HG02642 (cell line): ENCODE data around the gene PDIA6.
"Not testable (repeated sequence)": the region's sequence is repeated elsewhere in the genome, so short reads cannot be mapped to it uniquely, and the experiment has no call there.

Source experiments
- ATAC-seq: cut with Tn5 transposase; IDR thresholded peaks from one replicate; pipeline ENCODE4 v1.9.1; 2021; ENCODE audit warnings: mild to moderate bottlenecking; ENCODE audit not compliant: unreplicated experiment, poor library complexity

The PDIA6 gene

DNA sequence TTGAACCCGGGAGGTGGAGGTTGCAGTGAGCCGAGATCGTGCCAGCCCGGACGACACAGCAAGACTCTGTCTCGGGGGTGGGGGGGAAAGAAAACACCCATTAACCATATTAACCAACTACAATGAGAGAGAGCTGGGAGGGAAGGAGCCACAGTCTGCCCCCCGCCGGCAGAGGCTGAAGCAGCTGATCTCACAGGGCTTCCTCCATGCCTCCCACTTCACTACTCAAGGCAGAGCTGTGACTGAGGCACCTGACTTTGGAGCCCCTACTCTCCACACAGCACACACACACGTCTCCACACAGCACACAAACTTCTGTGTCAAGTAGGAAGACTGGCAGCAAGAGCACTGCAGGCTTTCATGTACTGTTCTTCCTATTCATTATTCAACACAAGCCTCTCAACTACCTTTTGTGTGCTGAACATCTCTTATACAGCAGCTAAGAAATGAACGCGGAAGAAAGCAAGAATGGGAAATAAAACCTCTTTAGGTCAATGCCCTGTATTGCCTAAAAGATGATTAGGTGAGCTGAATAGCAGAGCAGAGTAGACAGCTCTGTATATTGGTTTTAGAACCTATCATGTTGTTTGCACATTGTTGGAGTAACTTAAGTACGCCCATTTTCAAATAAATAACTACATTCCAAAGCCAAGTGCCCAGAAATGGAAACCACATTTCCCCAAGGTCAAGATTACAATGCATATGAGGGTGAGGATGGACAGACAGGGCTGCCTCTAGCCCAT is 26.2 kb downstream of the PDIA6 start:
- ATAC-seq = no peak

DNA sequence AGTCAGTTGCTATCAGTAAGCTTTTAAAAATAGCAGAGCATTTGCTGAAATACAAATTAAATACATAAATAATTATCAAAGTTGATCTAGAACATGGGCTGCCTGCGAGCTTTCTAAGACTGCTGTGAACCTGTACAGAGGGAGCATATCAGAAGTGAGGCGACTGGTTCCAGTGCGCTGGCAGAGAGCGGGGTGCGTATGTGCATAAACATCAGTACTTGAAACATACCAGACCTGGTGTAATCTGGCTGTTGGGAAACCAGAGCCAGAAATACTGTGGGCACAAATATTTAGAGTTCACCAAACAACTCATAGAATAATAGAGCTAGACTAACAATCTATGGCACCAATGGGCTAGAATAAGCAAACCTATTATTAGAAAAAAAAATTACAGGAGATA is 27.3 kb downstream of the PDIA6 start:
- no peak for ATAC-seq

- ATAC-seq = no peak
Measured at GRCh38 chr2:10784719-10785118, 27.9 kb downstream of the PDIA6 start.

- no peak for ATAC-seq
Measured at GRCh38 chr2:10783421-10783820, 29.2 kb downstream of the PDIA6 start.

GRCh38 chr2:10781746-10782145 is 30.8 kb downstream of the PDIA6 start:
- ATAC-seq = no peak

GRCh38 chr2:10780821-10781220 is 31.8 kb downstream of the PDIA6 start:
- not testable (repeated sequence) for ATAC-seq

DNA sequence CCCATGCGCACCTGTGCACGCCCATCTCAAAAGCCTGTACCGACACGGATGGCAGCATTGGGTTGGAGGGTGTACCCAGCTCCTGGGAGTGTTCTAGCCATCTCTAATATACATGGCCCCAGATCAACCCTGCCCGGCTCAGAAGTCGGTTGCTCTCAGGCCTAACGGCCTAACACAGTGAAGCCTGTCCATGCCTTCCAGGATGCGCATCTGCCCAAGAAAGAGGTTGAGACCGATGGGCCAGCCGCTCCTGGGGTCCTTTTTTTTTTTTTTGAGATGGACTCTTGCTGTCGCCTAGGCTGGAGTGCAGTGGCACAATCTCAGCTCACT is 32.1 kb downstream of the PDIA6 start:
- ATAC-seq = no peak

DNA sequence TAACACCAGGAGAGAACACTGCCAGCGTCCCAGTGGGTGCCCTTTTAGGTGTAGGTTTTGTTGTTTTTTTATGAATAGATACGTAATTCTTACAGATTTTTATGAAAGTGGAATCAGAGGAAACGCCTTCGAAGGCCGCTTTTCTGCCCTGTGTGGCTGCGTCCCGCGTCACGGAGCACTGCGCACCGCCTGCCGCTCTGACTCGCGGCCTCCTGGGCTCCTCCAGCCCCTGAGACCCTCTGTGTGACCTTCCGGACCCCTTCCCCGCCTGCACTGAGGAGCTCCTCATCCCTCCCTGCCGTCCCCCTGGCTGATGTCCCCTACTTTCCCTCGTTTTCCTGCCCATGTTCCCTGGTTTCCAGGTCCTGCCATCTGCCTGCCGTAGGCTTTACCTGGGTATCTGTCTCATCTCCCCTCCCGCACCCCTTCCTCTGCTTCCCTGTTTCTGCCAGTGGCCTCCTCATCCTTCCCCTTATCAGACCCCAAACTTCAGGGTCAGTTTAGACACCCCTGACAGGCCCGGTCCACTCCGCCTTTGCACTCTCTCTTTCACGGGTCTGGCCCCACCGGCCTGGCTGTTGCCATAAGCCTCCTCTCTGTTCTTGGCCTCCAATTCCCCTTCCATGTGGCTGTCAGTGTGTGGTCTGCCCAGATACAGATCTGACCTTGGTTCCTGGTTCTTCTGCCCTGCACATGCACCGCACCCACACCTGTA is 32.7 kb downstream of the PDIA6 start:
- no peak for ATAC-seq

DNA sequence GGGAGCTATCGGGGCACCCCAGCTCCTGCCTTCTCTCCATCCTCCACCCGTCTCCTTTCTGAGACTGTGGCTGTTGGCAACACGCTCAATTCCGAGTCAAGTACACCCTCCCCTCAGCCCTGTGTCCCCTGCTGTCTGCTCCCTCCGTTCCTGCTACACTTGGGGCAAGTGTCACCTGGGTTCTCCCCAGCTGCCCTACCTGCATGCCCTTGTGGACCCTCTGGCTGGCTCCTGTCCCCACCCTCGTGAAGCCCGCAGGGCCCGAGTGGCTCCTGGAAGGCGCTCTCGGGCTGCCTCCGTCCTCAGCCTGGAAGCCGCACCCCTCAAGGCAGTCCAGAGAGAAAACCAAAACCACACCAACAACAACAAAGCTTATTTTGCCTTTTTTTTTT is 33.9 kb downstream of the PDIA6 start:
- ATAC-seq = no peak

GRCh38 chr2:10777842-10778723 is 34.5 kb downstream of the PDIA6 start:
- ATAC-seq = no peak

DNA sequence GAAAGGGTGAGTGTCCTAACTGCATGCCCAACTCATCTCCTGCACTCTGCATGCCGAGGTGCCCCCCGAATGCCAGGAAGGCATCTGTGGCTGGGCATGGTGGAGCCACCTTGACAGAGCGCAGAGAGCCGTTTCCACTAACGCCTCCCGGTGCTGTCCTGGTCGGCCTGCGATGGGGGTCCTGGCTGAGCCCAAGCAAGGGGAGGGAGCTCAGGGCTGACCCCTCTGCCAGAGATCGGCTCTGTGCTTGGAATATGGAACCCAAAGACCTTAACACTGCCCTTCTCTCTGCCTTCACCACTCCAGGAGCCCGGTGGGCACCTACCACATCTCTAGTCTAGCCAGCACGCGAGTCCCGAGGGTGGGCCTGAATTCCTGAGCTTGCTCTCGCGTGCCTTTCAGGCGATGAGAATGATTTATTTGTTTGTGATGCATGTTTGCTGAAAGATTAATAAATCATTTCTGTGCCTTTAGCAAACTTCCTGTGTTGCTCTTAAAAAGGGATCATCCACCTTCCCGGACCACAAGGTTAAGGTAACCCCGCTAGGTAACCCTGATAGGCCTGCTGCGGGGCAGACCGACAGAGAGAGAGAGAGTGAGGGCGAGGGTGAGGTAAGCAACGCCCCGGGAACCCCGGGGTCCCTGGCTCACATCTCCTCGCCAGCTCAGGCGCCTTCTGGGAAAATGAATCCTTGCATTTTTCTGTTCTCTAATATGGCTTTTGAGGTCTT is 35.3 kb downstream of the PDIA6 start:
- ATAC-seq = no peak

DNA sequence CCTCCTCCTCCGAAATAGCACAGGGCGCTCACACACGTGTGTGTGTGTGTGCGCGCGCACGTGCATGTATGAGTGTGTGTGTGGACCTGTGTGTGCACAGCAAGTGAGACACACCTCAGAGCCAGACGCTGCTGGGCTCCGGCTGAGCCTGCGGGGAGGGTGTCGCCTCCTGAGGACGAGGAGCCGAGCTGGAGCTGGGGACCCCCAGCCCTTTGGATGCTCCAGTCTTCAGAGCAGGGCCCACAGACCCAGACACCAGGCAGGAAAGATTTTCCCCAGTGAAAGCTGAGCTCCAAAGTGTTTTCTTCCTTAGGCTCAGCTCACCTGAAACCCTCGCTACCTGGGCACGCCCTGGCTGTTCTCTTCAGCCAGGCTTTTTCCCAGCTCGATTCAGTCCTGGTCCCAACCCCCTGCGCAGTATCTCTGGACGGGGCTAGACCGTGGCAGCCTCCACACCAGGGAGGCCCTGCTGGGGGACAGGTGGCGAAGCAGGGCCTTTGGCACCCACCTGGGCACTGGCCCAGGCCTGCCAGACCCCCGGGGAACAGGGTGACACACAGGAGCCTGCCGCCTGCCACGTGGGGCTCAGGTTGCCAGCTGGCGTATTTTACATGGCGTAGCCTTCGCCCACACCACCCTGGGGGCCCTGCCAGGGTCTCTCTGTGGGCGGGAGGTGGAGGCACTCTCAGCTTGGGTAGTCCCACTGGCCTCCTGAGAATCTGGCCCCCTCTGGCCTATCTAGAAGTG is 36.2 kb downstream of the PDIA6 start:
- no peak for ATAC-seq

DNA sequence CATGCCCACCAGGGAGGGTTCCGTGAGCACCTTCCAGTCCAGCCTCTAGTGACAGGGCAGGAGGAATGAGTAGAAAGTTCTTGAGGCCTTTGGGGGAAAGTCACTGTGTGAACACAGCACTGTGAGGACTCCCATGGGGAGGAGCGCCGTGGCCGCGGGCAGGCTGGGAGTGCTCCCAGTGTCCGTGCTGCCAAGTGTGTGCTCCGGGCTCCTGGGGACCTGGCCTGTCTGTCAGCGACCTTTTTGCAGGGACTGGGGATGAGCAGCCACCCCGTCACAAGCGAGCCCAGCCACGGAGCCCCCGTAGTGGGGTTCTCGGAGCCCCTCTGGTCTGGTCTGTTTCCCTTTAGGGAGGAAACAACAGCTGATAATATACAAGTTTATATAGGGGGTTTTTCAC is 36.8 kb downstream of the PDIA6 start:
- no peak for ATAC-seq

DNA sequence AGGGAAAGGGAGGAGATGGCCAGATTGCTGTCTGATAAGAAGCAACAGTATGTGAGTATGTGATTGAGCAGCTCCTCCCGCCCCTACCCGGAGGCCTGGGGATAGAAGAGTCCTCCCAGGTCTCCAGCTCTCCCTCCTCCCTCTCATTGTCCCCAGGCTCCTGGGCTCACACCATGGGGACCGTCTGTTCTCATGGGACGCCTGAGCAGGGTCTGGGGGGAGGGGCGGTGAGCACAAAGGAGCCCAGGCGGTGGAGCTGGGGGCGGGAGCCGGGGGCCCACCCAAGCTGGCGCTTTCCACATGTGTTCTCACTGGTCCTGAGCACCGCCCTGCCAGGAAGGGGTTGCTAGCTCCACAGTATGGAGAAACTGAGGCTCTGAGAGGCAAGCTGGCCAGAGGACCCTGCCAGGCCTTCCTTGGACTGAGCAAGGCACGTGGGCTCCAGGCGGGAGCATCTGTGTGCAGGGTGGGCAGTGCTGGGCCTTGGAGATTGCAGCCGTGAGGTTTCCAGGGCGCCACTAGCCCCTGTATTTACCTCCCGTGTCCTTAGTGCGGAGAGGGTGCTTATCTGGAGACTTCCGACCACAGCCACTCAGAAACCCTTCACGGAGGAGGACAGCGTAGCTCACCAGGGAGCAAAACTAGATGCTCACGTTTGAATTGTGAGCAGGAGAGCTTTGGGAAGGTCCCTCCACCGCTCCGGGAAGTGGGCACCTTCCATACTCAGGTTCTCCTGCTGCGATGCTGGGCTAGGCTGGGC is 37.4 kb downstream of the PDIA6 start:
- no peak for ATAC-seq

DNA sequence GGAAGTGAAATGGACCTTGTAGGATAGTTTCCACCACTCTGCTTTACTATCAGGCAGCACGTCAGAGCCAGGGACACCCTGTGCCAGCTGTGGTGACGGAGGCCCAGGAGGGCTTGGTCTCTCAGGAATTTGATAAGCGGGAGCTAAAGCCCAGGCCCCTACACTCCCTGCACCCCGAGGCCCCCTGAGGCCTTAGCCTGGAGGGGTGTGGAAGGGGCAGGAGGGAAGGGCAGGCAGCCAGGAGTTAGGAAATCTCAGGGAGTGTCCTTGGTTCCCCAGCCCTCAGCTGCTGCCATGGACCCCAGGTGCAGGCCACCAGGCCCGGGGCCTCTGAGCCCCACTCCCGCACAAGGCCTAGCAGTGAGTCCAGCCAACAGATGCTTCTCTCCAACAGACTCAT is 38.2 kb downstream of the PDIA6 start:
- ATAC-seq = no peak

DNA sequence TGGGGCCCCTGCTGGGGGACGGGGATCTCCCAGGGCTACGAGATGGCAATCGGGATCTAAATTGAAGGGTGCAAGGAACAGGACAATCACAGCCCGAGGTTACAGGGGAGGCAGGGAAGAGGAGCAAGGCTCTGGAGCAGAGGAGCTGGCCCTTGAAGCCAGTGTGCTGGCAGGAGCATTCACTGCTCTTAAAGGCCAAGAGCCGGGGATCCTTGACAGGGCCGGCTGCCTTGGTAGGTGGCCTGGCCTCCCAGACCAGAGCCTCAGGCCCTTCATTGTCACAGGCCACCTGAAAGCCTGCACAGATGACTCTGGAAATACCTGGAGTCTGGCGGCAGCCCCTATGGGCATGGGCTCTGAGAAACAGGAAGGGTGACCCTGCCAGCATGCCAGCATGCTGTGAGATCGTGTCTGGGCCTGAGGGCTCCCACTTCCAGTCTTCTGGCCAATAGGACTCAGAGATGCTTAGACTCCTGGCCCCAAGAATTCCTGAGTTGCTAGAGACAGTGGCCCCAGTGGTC is 38.7 kb downstream of the PDIA6 start:
- ATAC-seq = no peak

GRCh38 chr2:10772868-10773215 is 39.7 kb downstream of the PDIA6 start:
- ATAC-seq = no peak

DNA sequence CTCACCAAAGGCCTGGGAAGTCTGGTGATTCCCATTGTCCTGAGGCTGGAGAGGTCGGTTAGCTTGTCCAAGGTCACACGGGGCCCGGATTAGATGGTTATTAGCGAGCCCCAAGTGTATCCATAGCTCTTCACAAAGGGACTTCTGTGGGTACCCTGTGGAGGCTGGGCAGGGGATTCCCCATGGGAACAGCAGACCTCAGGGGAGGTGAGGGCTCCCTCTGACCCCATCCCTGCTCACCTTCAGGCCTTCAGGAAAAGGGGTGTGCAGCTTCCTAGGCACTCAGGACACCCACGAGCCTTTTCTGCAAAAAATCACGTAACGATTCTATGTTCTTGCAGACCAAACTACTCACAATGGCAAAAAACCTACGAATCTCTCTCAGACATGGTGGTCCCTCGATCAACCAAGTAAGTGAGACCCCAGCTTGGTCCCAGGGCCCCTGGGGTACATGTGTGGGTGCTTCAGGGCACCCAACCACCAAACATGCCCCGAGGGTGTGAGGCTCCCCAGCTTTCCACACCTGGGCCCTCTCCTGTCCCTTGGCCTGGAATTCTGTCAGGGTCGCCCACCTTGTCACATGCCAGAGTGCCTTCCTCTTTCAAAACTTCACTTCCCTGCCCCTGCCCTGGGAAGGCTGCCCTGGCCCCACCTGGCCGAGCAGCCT is 40.3 kb downstream of the PDIA6 start:
- ATAC-seq = no peak

DNA sequence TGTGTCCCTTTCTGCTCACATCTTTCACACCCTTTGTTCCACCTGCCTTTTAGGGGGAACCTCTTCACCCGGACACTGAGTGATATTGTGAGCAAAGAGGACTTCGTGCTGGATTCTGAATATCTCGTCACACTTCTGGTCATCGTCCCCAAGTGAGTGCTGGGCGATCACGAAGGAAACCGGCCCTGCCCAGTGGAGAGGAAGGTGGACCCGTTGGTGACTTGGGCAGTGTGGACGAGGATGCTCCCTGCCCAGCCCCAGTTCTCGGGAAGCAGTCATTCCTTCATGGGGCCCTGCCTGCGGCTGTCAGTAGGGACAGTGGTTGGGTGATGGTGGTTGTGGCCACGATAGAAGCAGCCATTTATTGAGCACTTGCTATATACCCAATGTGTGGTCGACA is 40.8 kb downstream of the PDIA6 start:
- ATAC-seq = no peak
